ENCODE results near the gene SLC25A30. TPM values are rescaled to one million over a fixed set of nuclear protein-coding genes. Genes with fewer than 3 reads are reported as not detected.

SLC25A30 gene
- total and polyA plus RNA-seq, 9 of the 15 experiments (the other 6 are each of a cell fraction or from before 2014, with no cell fraction given) = 1.1 to 11.1 (median 5.6) TPM

- TF ChIP-seq ZNF407 (IDR thresholded peaks at IDR 0.05; ENCODE audit: low read depth) = no peak
- no peak for TF ChIP-seq DIDO1 (tag; IDR thresholded peaks at IDR 0.05; ENCODE audit: low read depth)
- TF ChIP-seq GTF2E2 (tag; IDR thresholded peaks at IDR 0.05) = no peak
- TF ChIP-seq SUPT5H (IDR thresholded peaks at IDR 0.05) = no peak
- TF ChIP-seq LCOR (CRISPR knock-in tag; IDR thresholded peaks at IDR 0.05) = no peak
- no peak for TF ChIP-seq ZNF224 (CRISPR knock-in tag; IDR thresholded peaks at IDR 0.05)
- no peak for TF ChIP-seq SIRT6 (IDR thresholded peaks at IDR 0.05; ENCODE audit: low read depth, low read length)
- TF ChIP-seq MEF2A (IDR thresholded peaks at IDR 0.05; ENCODE audit: control insufficient read depth, low read depth, low read length) = no peak
- TF ChIP-seq PHB2 (IDR thresholded peaks at IDR 0.05; ENCODE audit: low read depth) = no peak
Observed at GRCh38 chr13:45439781-45440462, 21.7 kb upstream of the SLC25A30 start (continued).

Measured in K562 (cell line).